GM21723 (cell line): ENCODE data around the gene CYP26A1.

Source experiments
- ATAC-seq: cut with Tn5 transposase; IDR thresholded peaks from one replicate; pipeline ENCODE4 v1.9.1; 2021; ENCODE audit warnings: mild to moderate bottlenecking, moderate library complexity; ENCODE audit not compliant: unreplicated experiment

CYP26A1 gene

GRCh38 chr10:93073539-93074146 lies at the start of gene CYP26A1:
Gene CYP26A1, plus strand, starts transcription at chr10:93073893. Its CDS starts 42 bp downstream, at chr10:93073935.
- no peak for ATAC-seq

- ATAC-seq = no peak
These were observed 47.6 kb upstream of the CYP26A1 start for GRCh38 chr10:93026072-93026471.

GRCh38 chr10:93027508-93027907 lies 46.2 kb upstream of the CYP26A1 start:
- no peak for ATAC-seq

GRCh38 chr10:93028883-93029282 lies 44.8 kb upstream of the CYP26A1 start:
- no peak for ATAC-seq

- no peak for ATAC-seq
These were observed 43.3 kb upstream of the CYP26A1 start for GRCh38 chr10:93030409-93030808.

- ATAC-seq = no peak
These were observed 41.4 kb upstream of the CYP26A1 start for GRCh38 chr10:93032105-93032808.

- no peak for ATAC-seq
These were observed 40.9 kb upstream of the CYP26A1 start for GRCh38 chr10:93032809-93033137.

- no peak for ATAC-seq
These were observed 39.3 kb upstream of the CYP26A1 start for GRCh38 chr10:93034426-93034825.

- no peak for ATAC-seq
These were observed 34.6 kb upstream of the CYP26A1 start for GRCh38 chr10:93039110-93039509.

GRCh38 chr10:93039721-93040120 lies 34.0 kb upstream of the CYP26A1 start:
- ATAC-seq = no peak

- ATAC-seq = no peak
These were observed 19.2 kb upstream of the CYP26A1 start for GRCh38 chr10:93054486-93054885.

GRCh38 chr10:93058139-93058538 lies 15.6 kb upstream of the CYP26A1 start:
- no peak for ATAC-seq

- ATAC-seq = no peak
These were observed 13.5 kb upstream of the CYP26A1 start, which contains the start of gene CYP26C1 for GRCh38 chr10:93059975-93060886. Gene CYP26C1, plus strand, starts transcription at chr10:93060798. Its CDS starts 466 bp downstream, at chr10:93061264.

- no peak for ATAC-seq
These were observed 12.7 kb upstream of the CYP26A1 start for GRCh38 chr10:93060887-93061593.

GRCh38 chr10:93061594-93062513 lies 11.8 kb upstream of the CYP26A1 start:
- ATAC-seq = peak; percentile 30

- ATAC-seq = peak; percentile 55
These were observed 11.1 kb upstream of the CYP26A1 start for GRCh38 chr10:93062514-93063143.

GRCh38 chr10:93063144-93063976 lies 10.3 kb upstream of the CYP26A1 start:
- no peak for ATAC-seq

GRCh38 chr10:93063977-93064660 lies 9.6 kb upstream of the CYP26A1 start:
- ATAC-seq = no peak
